ENCODE results near the gene TCHHL1. TPM values are rescaled to one million over a fixed set of nuclear protein-coding genes. Genes with fewer than 3 reads are reported as not detected.

Gene TCHHL1
- total RNA-seq, 1 experiment from 2014 or later, result not detected

- TF ChIP-seq YY1 (IDR thresholded peaks at IDR 0.05; ENCODE audit: extremely low read depth, insufficient replicate concordance, low read depth, low read length) (no peak), ZFX (IDR thresholded peaks at IDR 0.05) (no peak), REST (IDR thresholded peaks at IDR 0.05; ENCODE audit: low read depth) (no peak), SP1 (IDR thresholded peaks at IDR 0.05; ENCODE audit: low read depth) (no peak), SRF (IDR thresholded peaks at IDR 0.05; ENCODE audit: low read depth) (no peak)
- BruUV-seq (replicated peaks), result no TSS peak
- H3K4me1 ChIP-seq (ENCODE audit: control insufficient read depth in 1 of 2, insufficient read depth in 2 of 2, low read length in 2 of 2), result no peaks in the 10 kb centered on the region
- ChIA-PET CTCF (no interaction called here), RAD21 (ENCODE audit: low non-redundant PET in 1 of 2, low total read pairs in 2 of 2, uncharacterized antibody in 2 of 2, unreplicated experiment in 2 of 2) (no interaction called here), POLR2A (no interaction called here)
- ATAC-seq (no peak), DNase-seq (ENCODE audit: low read depth, low spot score) (no peak)
- no peaks in the 10 kb centered on the region for H3K79me2 ChIP-seq (ENCODE audit: insufficient read depth, low read length)
- no peaks in the 10 kb centered on the region for H4K20me1 ChIP-seq (ENCODE audit: insufficient read depth)
- no peak overlapping the region for H3K27ac ChIP-seq (ENCODE audit: low read depth, low read length)
- H3K9me2 ChIP-seq (ENCODE audit: insufficient read depth), result no peaks in the 10 kb centered on the region
- no peak overlapping the region for H3K4me3 ChIP-seq (replicated peaks in 1 of 2; ENCODE audit: low read depth in 1 of 2, low read length in 2 of 2)
- H3K9ac ChIP-seq (ENCODE audit: low read length), result no peak overlapping the region
- H2AFZ ChIP-seq (ENCODE audit: low read depth, low read length, poor library complexity, severe bottlenecking), result no peak overlapping the region
- H3K9me3 ChIP-seq (ENCODE audit: control insufficient read depth in 1 of 2, insufficient read depth in 1 of 2, low read depth in 1 of 2, low read length in 2 of 2), result no peaks in the 10 kb centered on the region
- no peak overlapping the region for H3K4me2 ChIP-seq (ENCODE audit: low read length)
- H3K36me3 ChIP-seq (ENCODE audit: control insufficient read depth in 1 of 2, insufficient read depth in 2 of 2, low read length in 2 of 2), result no peaks in the 10 kb centered on the region
- intact Hi-C loops (cut with micrococcal nuclease), result no loop called here
- H3K27me3 ChIP-seq (ENCODE audit: insufficient read depth, low read length), result peaks cover 31% of the 10 kb centered on the region
Observed at GRCh38 chr1:152130186-152130585, 41.3 kb upstream of the TCHHL1 start.

- no TSS peak for BruUV-seq (replicated peaks)
- ChIA-PET CTCF (no interaction called here), RAD21 (ENCODE audit: low non-redundant PET in 1 of 2, low total read pairs in 2 of 2, uncharacterized antibody in 2 of 2, unreplicated experiment in 2 of 2) (no interaction called here), POLR2A (no interaction called here)
- no peaks in the 10 kb centered on the region for H3K9me2 ChIP-seq (ENCODE audit: insufficient read depth)
- ATAC-seq (no peak), DNase-seq (ENCODE audit: low read depth, low spot score) (no peak)
- H3K9ac ChIP-seq (ENCODE audit: low read length), result no peak overlapping the region
- H4K20me1 ChIP-seq (ENCODE audit: insufficient read depth), result no peaks in the 10 kb centered on the region
- H3K79me2 ChIP-seq (ENCODE audit: insufficient read depth, low read length), result no peaks in the 10 kb centered on the region
- H3K4me3 ChIP-seq (replicated peaks in 1 of 2; ENCODE audit: low read depth in 1 of 2, low read length in 2 of 2), result no peak overlapping the region
- no peak overlapping the region for H3K27ac ChIP-seq (ENCODE audit: low read depth, low read length)
- H3K9me3 ChIP-seq (ENCODE audit: control insufficient read depth in 1 of 2, insufficient read depth in 1 of 2, low read depth in 1 of 2, low read length in 2 of 2), result no peaks in the 10 kb centered on the region
- H3K27me3 ChIP-seq (ENCODE audit: insufficient read depth, low read length), result peaks cover 34% of the 10 kb centered on the region
- intact Hi-C loops (cut with micrococcal nuclease), result no loop called here
- H3K4me1 ChIP-seq (ENCODE audit: control insufficient read depth in 1 of 2, insufficient read depth in 2 of 2, low read length in 2 of 2), result no peaks in the 10 kb centered on the region
- no peaks in the 10 kb centered on the region for H3K36me3 ChIP-seq (ENCODE audit: control insufficient read depth in 1 of 2, insufficient read depth in 2 of 2, low read length in 2 of 2)
- TF ChIP-seq EZH2 (IDR thresholded peaks at IDR 0.05), result no peak
- TF ChIP-seq ZNF274 (IDR thresholded peaks at IDR 0.05; ENCODE audit: low read depth, low read length), result no peak
- no peak for TF ChIP-seq JUND (IDR thresholded peaks at IDR 0.05)
- no peak for TF ChIP-seq POLR2AphosphoS5 (IDR thresholded peaks at IDR 0.05; ENCODE audit: low read depth, low read length)
- no peak for TF ChIP-seq SP1 (IDR thresholded peaks at IDR 0.05; ENCODE audit: low read depth)
- no peak for TF ChIP-seq EGR1 (IDR thresholded peaks at IDR 0.05; ENCODE audit: low read depth)
- TF ChIP-seq CTCF (IDR thresholded peaks at IDR 0.05 in 2 of 3, conservative IDR thresholded peaks at IDR 0.05 in 1 of 3; ENCODE audit: borderline replicate concordance in 1 of 3, insufficient read depth in 1 of 3, low read depth in 2 of 3, low read length in 2 of 3), result no peak
- no peak for TF ChIP-seq MAX (IDR thresholded peaks at IDR 0.05)
- no peak for TF ChIP-seq POLR2A (IDR thresholded peaks at IDR 0.05; ENCODE audit: borderline replicate concordance, extremely low read depth, insufficient read depth, insufficient read length)
- no peak for TF ChIP-seq SIN3A (IDR thresholded peaks at IDR 0.05; ENCODE audit: low read depth)
- no peak overlapping the region for H2AFZ ChIP-seq (ENCODE audit: low read depth, low read length, poor library complexity, severe bottlenecking)
- no peak overlapping the region for H3K4me2 ChIP-seq (ENCODE audit: low read length)
Observed at GRCh38 chr1:152127673-152128072, 38.8 kb upstream of the TCHHL1 start.

Data from HCT116 (cell line).